ENCODE results near the gene CARS2.

CARS2 gene

DNA sequence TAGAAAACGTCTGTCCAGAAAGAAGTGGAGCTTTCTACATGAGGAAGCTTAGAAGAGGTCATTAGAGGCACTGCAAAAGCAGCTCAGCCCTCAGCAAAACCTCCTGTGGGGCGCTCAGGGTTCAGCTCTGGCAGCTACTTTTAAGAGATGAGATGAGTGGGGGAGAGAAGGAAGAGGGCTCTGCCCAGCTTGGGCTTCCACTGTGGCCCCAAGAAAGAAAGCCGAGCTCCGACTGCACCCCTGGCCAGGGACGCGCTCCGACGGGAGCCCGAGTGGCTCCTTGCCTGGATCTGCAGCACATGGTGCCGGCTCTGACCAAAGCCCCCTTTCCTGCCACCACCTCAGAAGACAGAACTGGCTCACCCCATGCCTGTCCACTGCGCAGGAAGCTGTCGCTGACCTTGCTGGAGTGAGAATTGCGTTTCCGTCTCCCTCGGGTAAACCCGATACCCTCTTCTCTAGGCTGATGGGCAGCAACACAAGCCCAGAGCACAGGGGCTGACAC is 54.1 kb downstream of the CARS2 start:
- Histone ChIP-seq H3K36me3 (ENCODE audit: insufficient read depth, low read length) (0 out of 2 replicates have a peak, but pooled peaks cover 11% of the 10 kb centered on the region), H3K4me3 (ENCODE audit: low read depth, low read length) (no peak overlapping the region), H3K27me3 (ENCODE audit: insufficient read depth, low read length) (no peaks in the 10 kb centered on the region), H3K4me1 (ENCODE audit: control insufficient read depth, insufficient read depth, low read length, unreplicated experiment) (no peaks in the 10 kb centered on the region), H2AFZ (ENCODE audit: low read length, unreplicated experiment) (no peak overlapping the region), H3K79me2 (ENCODE audit: control insufficient read depth, insufficient read depth, low read length, unreplicated experiment) (no peaks in the 10 kb centered on the region), H3K27ac (ENCODE audit: low read depth, low read length) (no peak overlapping the region)

DNA sequence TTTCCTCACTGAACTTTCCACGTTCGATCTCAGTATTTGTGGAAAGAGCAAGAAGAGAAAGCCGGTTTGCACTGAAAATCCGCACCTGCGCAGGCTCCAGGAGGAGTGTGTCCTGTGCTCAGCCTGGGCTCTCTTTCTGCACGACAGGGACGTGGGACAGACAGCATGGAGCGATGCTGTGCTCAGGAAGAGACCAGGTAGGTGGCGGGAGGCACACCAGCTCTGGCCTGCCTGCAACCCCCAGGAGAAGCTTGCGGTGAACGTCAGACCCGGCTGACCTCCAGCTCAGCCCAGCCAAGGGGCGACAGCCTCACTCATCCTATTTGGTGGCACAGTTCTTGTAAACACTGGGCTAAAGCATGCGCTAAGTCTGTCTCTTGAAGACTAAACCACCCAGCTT is 54.6 kb downstream of the CARS2 start:
- Histone ChIP-seq H3K4me3 (ENCODE audit: low read depth, low read length) (no peak overlapping the region), H3K27ac (ENCODE audit: low read depth, low read length) (no peak overlapping the region), H3K27me3 (ENCODE audit: insufficient read depth, low read length) (no peaks in the 10 kb centered on the region), H3K4me1 (ENCODE audit: control insufficient read depth, insufficient read depth, low read length, unreplicated experiment) (no peaks in the 10 kb centered on the region), H3K79me2 (ENCODE audit: control insufficient read depth, insufficient read depth, low read length, unreplicated experiment) (no peaks in the 10 kb centered on the region), H3K36me3 (ENCODE audit: insufficient read depth, low read length) (0 out of 2 replicates have a peak, but pooled peaks cover 11% of the 10 kb centered on the region), H2AFZ (ENCODE audit: low read length, unreplicated experiment) (no peak overlapping the region)

DNA sequence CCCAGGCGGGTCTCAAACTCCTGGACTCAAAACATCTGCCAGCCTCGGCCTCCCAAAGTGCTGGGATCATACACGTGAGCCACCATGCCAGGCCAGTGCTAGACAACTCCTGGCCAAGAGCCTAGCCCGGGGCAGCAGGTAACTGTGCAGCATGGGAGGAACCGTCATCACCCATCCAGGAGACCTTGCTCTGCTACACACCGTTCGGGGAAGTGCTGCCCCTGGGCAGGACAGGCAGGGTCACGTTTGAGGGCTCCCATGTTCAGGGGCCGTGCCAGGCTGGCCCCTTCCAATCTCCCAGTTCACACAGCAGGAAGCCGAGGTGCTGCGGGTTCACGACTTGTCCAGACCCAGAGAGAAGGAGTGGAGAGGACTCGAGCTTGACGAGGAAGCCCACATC is 55.5 kb downstream of the CARS2 start:
- H3K36me3 ChIP-seq (ENCODE audit: insufficient read depth, low read length), result 0 out of 2 replicates have a peak, but pooled peaks cover 11% of the 10 kb centered on the region
- no peak overlapping the region for H3K27ac ChIP-seq (ENCODE audit: low read depth, low read length)
- H3K79me2 ChIP-seq (ENCODE audit: control insufficient read depth, insufficient read depth, low read length, unreplicated experiment), result no peaks in the 10 kb centered on the region
- no peak overlapping the region for H3K4me3 ChIP-seq (ENCODE audit: low read depth, low read length)
- no peak overlapping the region for H2AFZ ChIP-seq (ENCODE audit: low read length, unreplicated experiment)
- H3K4me1 ChIP-seq (ENCODE audit: control insufficient read depth, insufficient read depth, low read length, unreplicated experiment), result no peaks in the 10 kb centered on the region
- H3K27me3 ChIP-seq (ENCODE audit: insufficient read depth, low read length), result no peaks in the 10 kb centered on the region

DNA sequence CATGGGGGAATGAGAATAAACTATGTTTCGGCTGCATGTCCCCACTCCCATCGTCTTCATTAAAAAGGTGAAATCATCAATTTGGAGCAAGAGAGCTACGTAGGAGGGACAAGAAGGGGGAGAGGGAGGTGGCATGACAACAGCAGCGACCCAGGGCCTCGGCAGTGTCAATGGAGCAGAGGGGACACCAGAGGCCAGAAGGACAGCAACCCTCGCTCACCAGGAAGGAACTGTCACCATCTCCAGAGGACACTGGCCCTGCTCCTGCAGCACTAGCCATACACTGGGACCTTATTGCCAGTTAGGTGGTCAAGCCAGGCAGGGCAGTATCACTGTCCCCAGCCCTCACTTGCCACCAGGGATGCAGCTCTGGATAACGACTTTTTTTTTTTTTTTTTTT is 56.4 kb downstream of the CARS2 start:
- Histone ChIP-seq H3K79me2 (ENCODE audit: control insufficient read depth, insufficient read depth, low read length, unreplicated experiment) (no peaks in the 10 kb centered on the region), H3K36me3 (ENCODE audit: insufficient read depth, low read length) (0 out of 2 replicates have a peak, but pooled peaks cover 11% of the 10 kb centered on the region), H2AFZ (ENCODE audit: low read length, unreplicated experiment) (no peak overlapping the region), H3K27me3 (ENCODE audit: insufficient read depth, low read length) (no peaks in the 10 kb centered on the region), H3K4me3 (ENCODE audit: low read depth, low read length) (no peak overlapping the region), H3K27ac (ENCODE audit: low read depth, low read length) (no peak overlapping the region), H3K4me1 (ENCODE audit: control insufficient read depth, insufficient read depth, low read length, unreplicated experiment) (no peaks in the 10 kb centered on the region)

DNA sequence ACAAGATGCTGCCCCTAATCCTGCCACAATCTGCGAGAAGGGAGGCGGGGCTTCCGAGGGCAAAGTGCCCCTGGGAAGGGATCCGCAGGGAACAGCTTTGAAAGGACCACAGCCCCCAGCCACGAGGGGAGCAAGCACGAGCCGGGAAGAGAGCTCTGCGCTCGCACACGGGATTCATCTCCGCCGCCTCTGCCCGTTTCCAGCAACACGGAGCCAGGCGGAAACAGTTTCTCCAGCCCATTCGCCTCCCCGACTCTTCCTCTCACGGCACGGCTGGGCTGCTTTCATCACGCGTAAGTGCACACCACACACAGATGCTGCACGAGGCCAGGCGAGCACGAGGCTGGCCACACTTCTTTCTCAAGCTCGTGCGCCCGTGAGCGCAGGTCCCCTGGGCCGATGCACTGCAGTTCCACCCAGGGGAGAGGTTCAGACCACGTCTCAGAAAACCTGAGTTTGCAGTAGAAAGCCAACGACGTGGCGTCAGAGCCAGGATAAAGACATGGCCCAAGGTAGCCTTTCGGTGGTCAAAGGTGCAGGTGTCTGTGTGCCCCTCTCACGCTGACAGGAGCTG is 57.0 kb downstream of the CARS2 start:
- Histone ChIP-seq H3K79me2 (ENCODE audit: control insufficient read depth, insufficient read depth, low read length, unreplicated experiment) (no peaks in the 10 kb centered on the region), H3K4me3 (ENCODE audit: low read depth, low read length) (no peak overlapping the region), H3K4me1 (ENCODE audit: control insufficient read depth, insufficient read depth, low read length, unreplicated experiment) (no peaks in the 10 kb centered on the region), H2AFZ (ENCODE audit: low read length, unreplicated experiment) (no peak overlapping the region), H3K36me3 (ENCODE audit: insufficient read depth, low read length) (0 out of 2 replicates have a peak, but pooled peaks cover 11% of the 10 kb centered on the region), H3K27me3 (ENCODE audit: insufficient read depth, low read length) (no peaks in the 10 kb centered on the region), H3K27ac (ENCODE audit: low read depth, low read length) (no peak overlapping the region)

- Histone ChIP-seq H2AFZ (ENCODE audit: low read length, unreplicated experiment) (no peak overlapping the region), H3K27ac (ENCODE audit: low read depth, low read length) (no peak overlapping the region), H3K36me3 (ENCODE audit: insufficient read depth, low read length) (0 out of 2 replicates have a peak, but pooled peaks cover 11% of the 10 kb centered on the region), H3K4me3 (ENCODE audit: low read depth, low read length) (no peak overlapping the region), H3K79me2 (ENCODE audit: control insufficient read depth, insufficient read depth, low read length, unreplicated experiment) (no peaks in the 10 kb centered on the region), H3K4me1 (ENCODE audit: control insufficient read depth, insufficient read depth, low read length, unreplicated experiment) (no peaks in the 10 kb centered on the region), H3K27me3 (ENCODE audit: insufficient read depth, low read length) (no peaks in the 10 kb centered on the region)
Observed at GRCh38 chr13:110648146-110648819, 57.6 kb downstream of the CARS2 start.

DNA sequence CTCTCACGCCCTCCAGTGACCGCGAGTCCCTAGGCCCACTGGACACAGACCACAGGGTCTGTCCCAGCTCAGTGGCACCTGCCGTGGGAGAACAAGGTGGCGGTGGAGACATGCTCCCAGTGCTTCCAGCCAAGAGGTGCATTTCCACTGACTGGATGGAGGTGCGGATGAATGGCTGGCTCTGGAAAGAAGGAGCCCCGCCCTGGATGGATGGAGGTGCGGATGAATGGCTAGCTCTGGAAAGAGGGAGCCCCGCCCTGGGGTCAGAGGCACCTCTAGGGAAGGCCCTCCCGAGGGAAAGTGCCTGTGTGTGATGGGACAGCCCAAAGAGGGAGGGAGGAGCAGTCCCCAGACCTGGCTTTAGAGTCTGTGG is 58.6 kb downstream of the CARS2 start:
- H3K27ac ChIP-seq (ENCODE audit: low read depth, low read length), result no peak overlapping the region
- H3K36me3 ChIP-seq (ENCODE audit: insufficient read depth, low read length), result 0 out of 2 replicates have a peak, but pooled peaks cover 9% of the 10 kb centered on the region
- H3K4me1 ChIP-seq (ENCODE audit: control insufficient read depth, insufficient read depth, low read length, unreplicated experiment), result no peaks in the 10 kb centered on the region
- no peak overlapping the region for H2AFZ ChIP-seq (ENCODE audit: low read length, unreplicated experiment)
- H3K4me3 ChIP-seq (ENCODE audit: low read depth, low read length), result no peak overlapping the region
- no peaks in the 10 kb centered on the region for H3K27me3 ChIP-seq (ENCODE audit: insufficient read depth, low read length)
- H3K79me2 ChIP-seq (ENCODE audit: control insufficient read depth, insufficient read depth, low read length, unreplicated experiment), result no peaks in the 10 kb centered on the region

DNA sequence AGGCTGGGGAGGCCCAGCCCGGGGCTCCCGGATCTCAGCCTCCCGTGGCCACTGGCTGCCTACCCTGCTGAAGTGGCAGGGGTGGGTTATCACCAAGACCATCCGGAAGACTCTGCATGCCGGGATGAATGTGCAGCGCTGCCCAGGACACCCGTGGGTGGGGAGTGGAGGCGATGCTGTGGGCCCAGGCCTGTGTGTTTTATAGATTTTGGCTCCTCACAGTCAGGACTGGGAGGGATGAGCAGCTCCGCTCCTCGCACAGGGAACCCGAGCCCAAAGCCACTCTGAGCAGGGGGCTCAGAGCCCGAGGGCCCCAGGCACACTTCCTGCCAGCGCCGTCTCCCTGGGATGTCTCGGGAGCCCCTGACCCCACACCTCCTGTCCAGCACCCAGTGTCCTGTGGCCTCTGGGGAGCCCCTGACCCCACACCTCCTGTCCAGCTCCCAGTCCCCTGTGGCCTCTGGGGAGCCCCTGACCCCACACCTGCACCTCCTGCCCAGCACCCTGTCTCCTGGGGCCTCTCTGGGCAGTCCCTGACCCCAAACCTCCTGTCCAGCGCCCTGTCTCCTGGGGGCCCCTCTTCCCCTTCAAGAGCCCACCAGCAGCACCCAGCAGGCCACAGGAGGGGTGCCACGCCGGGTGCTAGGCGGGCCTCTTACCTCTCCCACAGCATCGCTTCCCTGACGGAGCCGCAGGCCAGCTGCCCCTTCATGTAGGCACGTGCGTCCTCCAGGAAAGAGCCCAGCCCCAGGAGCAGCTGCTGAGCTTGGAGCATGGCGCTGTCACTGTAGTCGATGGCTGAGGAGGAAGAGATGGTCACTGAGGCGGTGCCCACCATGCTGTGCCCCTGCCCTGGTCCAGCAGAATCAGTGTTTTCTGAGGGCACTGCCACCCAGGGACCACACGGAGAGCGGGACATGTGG is 59.2 kb downstream of the CARS2 start:
- H3K36me3 ChIP-seq (ENCODE audit: insufficient read depth, low read length), result 0 out of 2 replicates have a peak, but pooled peaks cover 9% of the 10 kb centered on the region
- H2AFZ ChIP-seq (ENCODE audit: low read length, unreplicated experiment), result no peak overlapping the region
- no peaks in the 10 kb centered on the region for H3K27me3 ChIP-seq (ENCODE audit: insufficient read depth, low read length)
- no peak overlapping the region for H3K4me3 ChIP-seq (ENCODE audit: low read depth, low read length)
- no peak overlapping the region for H3K27ac ChIP-seq (ENCODE audit: low read depth, low read length)
- no peaks in the 10 kb centered on the region for H3K79me2 ChIP-seq (ENCODE audit: control insufficient read depth, insufficient read depth, low read length, unreplicated experiment)
- H3K4me1 ChIP-seq (ENCODE audit: control insufficient read depth, insufficient read depth, low read length, unreplicated experiment), result no peaks in the 10 kb centered on the region

- no peak overlapping the region for H2AFZ ChIP-seq (ENCODE audit: low read length, unreplicated experiment)
- H3K4me3 ChIP-seq (ENCODE audit: low read depth, low read length), result no peak overlapping the region
- H3K36me3 ChIP-seq (ENCODE audit: insufficient read depth, low read length), result 0 out of 2 replicates have a peak, but pooled peaks cover 6% of the 10 kb centered on the region
- H3K4me1 ChIP-seq (ENCODE audit: control insufficient read depth, insufficient read depth, low read length, unreplicated experiment), result no peaks in the 10 kb centered on the region
- H3K27ac ChIP-seq (ENCODE audit: low read depth, low read length), result no peak overlapping the region
- no peaks in the 10 kb centered on the region for H3K27me3 ChIP-seq (ENCODE audit: insufficient read depth, low read length)
- H3K79me2 ChIP-seq (ENCODE audit: control insufficient read depth, insufficient read depth, low read length, unreplicated experiment), result no peaks in the 10 kb centered on the region
Observed at GRCh38 chr13:110645750-110646149, 60.2 kb downstream of the CARS2 start.

GRCh38 chr13:110644892-110645521 is 60.9 kb downstream of the CARS2 start:
- no peak overlapping the region for H3K27ac ChIP-seq (ENCODE audit: low read depth, low read length)
- no peak overlapping the region for H3K4me3 ChIP-seq (ENCODE audit: low read depth, low read length)
- no peaks in the 10 kb centered on the region for H3K36me3 ChIP-seq (ENCODE audit: insufficient read depth, low read length)
- H3K4me1 ChIP-seq (ENCODE audit: control insufficient read depth, insufficient read depth, low read length, unreplicated experiment), result no peaks in the 10 kb centered on the region
- H3K79me2 ChIP-seq (ENCODE audit: control insufficient read depth, insufficient read depth, low read length, unreplicated experiment), result no peaks in the 10 kb centered on the region
- H3K27me3 ChIP-seq (ENCODE audit: insufficient read depth, low read length), result no peaks in the 10 kb centered on the region
- H2AFZ ChIP-seq (ENCODE audit: low read length, unreplicated experiment), result no peak overlapping the region
